NCI-H2081 (cell line): Measurements from ENCODE around the gene PACSIN2.
"Not testable (repeated sequence)": the region's sequence is repeated elsewhere in the genome, so short reads cannot be mapped to it uniquely, and the experiment has no call there.

ENCODE experiments used
- DNase-seq, 2 experiments: peaks; one replicate each; lab custom pipeline; 2025; lab: John Stamatoyannopoulos, UW

PACSIN2 gene

GRCh38 chr22:42945736-42946135, 69.2 kb downstream of the PACSIN2 start:
- no peak for DNase-seq

- DNase-seq, result no peak
These were observed 69.9 kb downstream of the PACSIN2 start for GRCh38 chr22:42945027-42945426.

- no peak for DNase-seq
These were observed 70.5 kb downstream of the PACSIN2 start for GRCh38 chr22:42944409-42944808.

GRCh38 chr22:42943981-42944380, 71.0 kb downstream of the PACSIN2 start:
- DNase-seq, result no peak

GRCh38 chr22:42942351-42942750, 72.6 kb downstream of the PACSIN2 start:
- DNase-seq, result no peak

GRCh38 chr22:42939941-42940653, 74.9 kb downstream of the PACSIN2 start:
- peak in 1 of 2 experiments; percentile 39 for DNase-seq

- no peak for DNase-seq
These were observed 75.5 kb downstream of the PACSIN2 start for GRCh38 chr22:42939451-42939881.

GRCh38 chr22:42938976-42939375, 76.0 kb downstream of the PACSIN2 start:
- no peak for DNase-seq

GRCh38 chr22:42938449-42938848, 76.5 kb downstream of the PACSIN2 start:
- no peak for DNase-seq

- DNase-seq, result no peak
These were observed 77.6 kb downstream of the PACSIN2 start for GRCh38 chr22:42937164-42937843.

GRCh38 chr22:42936680-42937079, 78.3 kb downstream of the PACSIN2 start:
- DNase-seq, result not testable (repeated sequence)

GRCh38 chr22:42934338-42934737, 80.6 kb downstream of the PACSIN2 start:
- no peak for DNase-seq

GRCh38 chr22:42933485-42934091, 81.4 kb downstream of the PACSIN2 start:
- DNase-seq, result no peak

GRCh38 chr22:42932857-42933484, 82.0 kb downstream of the PACSIN2 start:
- DNase-seq, result no peak

- no peak for DNase-seq
These were observed 82.8 kb downstream of the PACSIN2 start for GRCh38 chr22:42932197-42932519.

GRCh38 chr22:42931421-42932196, 83.3 kb downstream of the PACSIN2 start:
- no peak for DNase-seq

- DNase-seq, result no peak
These were observed 84.0 kb downstream of the PACSIN2 start for GRCh38 chr22:42930810-42931420.

- DNase-seq, result no peak
These were observed 85.2 kb downstream of the PACSIN2 start for GRCh38 chr22:42929838-42930155.

GRCh38 chr22:42928969-42929837, 85.7 kb downstream of the PACSIN2 start:
- no peak for DNase-seq

- no peak for DNase-seq
These were observed 87.0 kb downstream of the PACSIN2 start for GRCh38 chr22:42927966-42928365.

GRCh38 chr22:42926768-42927167, 88.2 kb downstream of the PACSIN2 start:
- no peak for DNase-seq
